GM10248 (cell line): Measurements from ENCODE around the gene MYRF.

Experiments used
- CTCF ChIA-PET: fragments of 300-600 bp; sonication (Branson Sonifier 250); formaldehyde crosslinking; extraction: SDS; loops from one replicate; lab custom pipeline; 2021; ENCODE audit warnings: antibody characterized with exemption; lab: Yijun Ruan, JAX
- POLR2A ChIA-PET: fragments of 350-650 bp; sonication (Branson Sonifier 250); formaldehyde crosslinking; extraction: SDS; loops from one replicate; lab custom pipeline; 2020; ENCODE audit warnings: antibody characterized with exemption; lab: Yijun Ruan, JAX
- DNase-seq: peaks from one replicate; pipeline ENCODE4 v3.0.0; 2012; ENCODE audit errors: extremely low spot score
- CTCF ChIP-seq: IDR thresholded peaks from 2 replicates; pipeline ENCODE4 v1.5.1; 2012; ENCODE audit warnings: mild to moderate bottlenecking, low read depth; ENCODE audit errors: extremely low read depth, missing control alignments, control extremely low read depth

The MYRF gene

GRCh38 chr11:61716478-61717285 is 35.8 kb upstream of the MYRF start:
- ChIA-PET CTCF (interaction anchor here (1.1 kb wide), 1 partner anchor 8 kb away, joined by 3 read pairs; no protein-coding TSS in a partner anchor), POLR2A (no interaction called here)
- no peak for TF ChIP-seq CTCF
- no peak for DNase-seq

DNA sequence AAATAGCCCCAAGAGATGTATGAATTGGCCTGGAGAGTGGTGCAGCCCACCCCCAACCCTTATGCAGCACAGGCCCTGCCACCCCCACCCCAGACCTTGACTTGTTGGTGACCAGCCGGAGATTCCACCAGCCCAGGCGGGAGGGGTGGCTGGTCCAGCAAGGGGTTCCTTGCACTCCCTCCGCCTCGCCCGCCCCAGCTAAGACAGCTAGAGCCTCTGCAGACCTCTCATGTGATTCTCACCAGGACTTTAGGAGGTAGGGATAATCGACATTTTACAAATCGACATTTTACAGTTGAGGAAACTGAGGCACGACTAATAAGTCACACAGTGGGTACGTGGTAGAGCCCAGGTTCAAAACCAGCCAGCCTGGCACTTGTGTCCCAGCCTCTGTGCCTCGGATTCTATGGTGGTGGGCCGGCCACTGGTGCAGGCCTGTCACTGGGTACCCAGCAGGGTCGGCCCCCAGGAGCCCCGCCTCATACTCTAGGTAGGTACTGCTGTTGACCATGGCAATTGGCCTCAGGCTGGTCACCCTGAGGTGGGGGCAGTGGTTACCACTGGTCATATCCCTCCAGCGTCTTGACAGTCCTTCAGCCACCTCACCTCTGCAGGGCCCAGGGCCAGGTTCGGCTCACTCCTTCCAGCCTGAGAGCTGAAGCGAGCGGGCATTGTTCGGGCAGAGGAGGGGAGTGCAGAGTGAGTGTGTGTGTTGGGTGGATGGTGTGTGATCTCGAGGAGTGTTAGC is 35.0 kb upstream of the MYRF start:
- no peak for TF ChIP-seq CTCF
- ChIA-PET POLR2A (no interaction called here), CTCF (interaction anchor here (8.2 kb wide), 1 partner anchor 16 kb away, joined by 56 read pairs; no protein-coding TSS in a partner anchor)
- no peak for DNase-seq

DNA sequence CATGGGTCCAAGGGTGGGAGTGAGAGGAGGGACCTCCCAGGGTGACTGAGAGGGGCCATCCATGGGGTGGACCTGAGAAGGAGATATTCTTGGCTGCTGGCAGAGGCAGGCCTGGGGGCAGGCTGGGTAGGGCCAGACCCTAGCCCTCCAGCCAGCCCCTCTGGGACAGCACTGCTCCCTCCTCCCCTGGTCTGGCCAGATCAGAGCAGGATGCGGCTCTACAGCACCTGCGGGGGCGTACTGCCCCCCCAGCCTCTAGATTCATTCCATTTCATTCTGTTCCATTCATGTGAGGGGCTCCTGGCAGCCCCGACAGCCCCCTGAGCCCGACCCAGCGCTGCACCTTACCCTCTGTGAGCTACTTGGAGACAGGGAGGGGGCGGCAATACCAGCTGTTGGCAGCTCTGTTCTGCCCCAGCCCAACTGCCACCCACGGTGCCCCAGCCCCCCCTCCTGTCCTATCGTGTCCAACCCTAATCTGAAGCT is 34.3 kb upstream of the MYRF start:
- no peak for TF ChIP-seq CTCF

GRCh38 chr11:61718621-61719302 is 33.7 kb upstream of the MYRF start:
- ChIA-PET POLR2A (no interaction called here), CTCF (interaction anchor here (2.0 to 8.2 kb wide), 2 partner anchors 15 to 29 kb away, joined by 9 to 56 read pairs; no protein-coding TSS in a partner anchor)
- DNase-seq: no peak
- TF ChIP-seq CTCF: no peak

More for the DNA sequence above, 34.3 kb upstream of the MYRF start:
- DNase-seq: no peak
- ChIA-PET CTCF (interaction anchor here (2.0 to 8.2 kb wide), 2 partner anchors 15 to 30 kb away, joined by 9 to 56 read pairs; no protein-coding TSS in a partner anchor), POLR2A (no interaction called here)

DNA sequence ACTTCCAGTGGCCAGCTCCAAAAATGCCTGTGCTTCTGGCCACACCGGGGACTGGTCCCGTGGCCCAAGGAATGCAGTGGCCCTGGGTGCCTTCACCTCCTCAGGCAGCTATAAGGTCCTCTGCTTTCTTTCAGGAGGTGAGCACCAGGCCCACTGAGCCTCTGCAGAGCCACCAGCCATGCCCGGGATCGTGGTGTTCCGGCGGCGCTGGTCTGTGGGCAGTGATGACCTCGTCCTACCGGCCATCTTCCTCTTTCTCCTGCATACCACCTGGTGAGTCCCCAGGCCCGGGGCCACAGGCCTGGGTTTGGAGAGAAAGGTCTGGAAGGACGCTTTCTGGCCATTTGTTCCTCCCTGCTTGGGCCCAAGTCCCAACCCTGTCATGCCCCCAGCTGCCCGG is 32.5 kb upstream of the MYRF start:
- DNase-seq: no peak
- CTCF ChIA-PET: interaction anchor here (2.0 to 8.2 kb wide), 2 partner anchors 13 to 28 kb away, joined by 9 to 56 read pairs; no protein-coding TSS in a partner anchor
- no peak for TF ChIP-seq CTCF
- POLR2A ChIA-PET: no interaction called here

GRCh38 chr11:61720597-61720996 is 31.8 kb upstream of the MYRF start:
- ChIA-PET CTCF (interaction anchor here (1.7 to 8.2 kb wide), 2 partner anchors 9 to 13 kb away, joined by 6 to 56 read pairs; no protein-coding TSS in a partner anchor), POLR2A (no interaction called here)
- TF ChIP-seq CTCF: no peak
- DNase-seq: no peak
